Measurements from ENCODE around the gene ABHD3.
"Not testable (repeated sequence)": the region's sequence is repeated elsewhere in the genome, so short reads cannot be mapped to it uniquely, and the experiment has no call there.

The ABHD3 gene

GRCh38 chr18:21650311-21650710 lies 54.3 kb downstream of the ABHD3 start:
- no peak for DNase-seq (ENCODE audit: low read depth)
- H3K4me3 ChIP-seq (ENCODE audit: low read length) = no peak overlapping the region
- no peak for TF ChIP-seq CTCF (conservative IDR thresholded peaks at IDR 0.05; ENCODE audit: low read depth, low read length)

- not testable (repeated sequence) for H3K4me3 ChIP-seq (ENCODE audit: low read length); DNase-seq (ENCODE audit: low read depth)
These were observed 64.2 kb downstream of the ABHD3 start for GRCh38 chr18:21640375-21640774.

GRCh38 chr18:21638822-21639221 lies 65.8 kb downstream of the ABHD3 start:
- H3K4me3 ChIP-seq (ENCODE audit: low read length) = no peak overlapping the region
- TF ChIP-seq CTCF (conservative IDR thresholded peaks at IDR 0.05; ENCODE audit: low read depth, low read length) = no peak
- no peak for DNase-seq (ENCODE audit: low read depth)

- DNase-seq (ENCODE audit: low read depth) = no peak
- H3K4me3 ChIP-seq (ENCODE audit: low read length) = no peak overlapping the region
- TF ChIP-seq CTCF (conservative IDR thresholded peaks at IDR 0.05; ENCODE audit: low read depth, low read length) = no peak
These were observed 67.8 kb downstream of the ABHD3 start for GRCh38 chr18:21636769-21637168.

- no peak for TF ChIP-seq CTCF (conservative IDR thresholded peaks at IDR 0.05; ENCODE audit: low read depth, low read length)
- H3K4me3 ChIP-seq (ENCODE audit: low read length) = no peak overlapping the region
- no peak for DNase-seq (ENCODE audit: low read depth)
These were observed 69.9 kb downstream of the ABHD3 start for GRCh38 chr18:21634588-21635199.

GRCh38 chr18:21632393-21632792 lies 72.2 kb downstream of the ABHD3 start:
- H3K4me3 ChIP-seq (ENCODE audit: low read length) = no peak overlapping the region
- no peak for DNase-seq (ENCODE audit: low read depth)
- TF ChIP-seq CTCF (conservative IDR thresholded peaks at IDR 0.05; ENCODE audit: low read depth, low read length) = no peak

GRCh38 chr18:21629089-21629832 lies 75.3 kb downstream of the ABHD3 start:
- no peak for DNase-seq (ENCODE audit: low read depth)
- no peak overlapping the region for H3K4me3 ChIP-seq (ENCODE audit: low read length)
- no peak for TF ChIP-seq CTCF (conservative IDR thresholded peaks at IDR 0.05; ENCODE audit: low read depth, low read length)

- not testable (repeated sequence) for H3K4me3 ChIP-seq (ENCODE audit: low read length); DNase-seq (ENCODE audit: low read depth)
These were observed 82.9 kb downstream of the ABHD3 start for GRCh38 chr18:21621640-21622039.

Measured in retinal pigment epithelial cell (primary cell).